GM12878 (cell line): ENCODE data around the gene GUCY1B1. TPM values are rescaled to one million over a fixed set of nuclear protein-coding genes. Genes with fewer than 3 reads are reported as not detected.

ENCODE experiments used
- ATAC-seq: fragments of 200-7000 bp; cut with Tn5 transposase; 3 replicates; pipeline ENCODE4 v1.9.1; 2020; ENCODE audit warnings: mild to moderate bottlenecking, moderate library complexity
- BruUV-seq: library from RNA; stranded (reverse); fragments of 400-500 nt; replicated peaks from 2 replicates; lab custom pipeline; 2021; lab: Mats Ljungman, UMichigan
- CTCF ChIA-PET: fragments of 300-600 bp; sonication (Branson Sonifier 250); formaldehyde crosslinking; extraction: SDS; loops from one replicate; lab custom pipeline; 2021; ENCODE audit warnings: inconsistent platforms; lab: Yijun Ruan, JAX
- POLR2A ChIA-PET: fragments of 350-600 bp; formaldehyde crosslinking; extraction: SDS; loops from one replicate; lab custom pipeline; 2021; ENCODE audit warnings: inconsistent platforms; lab: Charles Lee
- RAD21 ChIA-PET: fragments of 300-600 bp; sonication (Branson Sonifier 250); formaldehyde crosslinking; loops from one replicate; lab custom pipeline; 2023; ENCODE audit warnings: antibody characterized with exemption; ENCODE audit not compliant: unreplicated experiment; lab: Charles Lee
- SMC1A ChIA-PET: fragments of 300-600 bp; sonication (Branson Sonifier 250); formaldehyde crosslinking; loops from one replicate; lab custom pipeline; 2023; ENCODE audit not compliant: unreplicated experiment, uncharacterized antibody; lab: Charles Lee
- DNase-seq: peaks from one replicate; pipeline ENCODE4 v3.0.0-alpha.2; 2011; ENCODE audit warnings: low read depth, low spot score
- FAIRE-seq: peaks from 3 replicates; lab custom pipeline; 2011; peaks lifted over from hg19 to GRCh38; lab: Jason Lieb, UNC
- H2AFZ ChIP-seq: 2 replicates; pipeline ENCODE4 v1.6.0; 2011; ENCODE audit warnings: low read depth, low read length, control low read depth; ENCODE audit not compliant: control insufficient read depth
- H3K27ac ChIP-seq: 2 replicates; pipeline ENCODE4 v1.5.1; 2011; ENCODE audit warnings: control low read depth; ENCODE audit not compliant: control insufficient read depth, insufficient read depth
- H3K27me3 ChIP-seq, 2 experiments: replicated peaks in 1 of 2; 2 replicates each; pipeline versions ENCODE4 v1.6.0 to v1.6.1; 2011; ENCODE audit warnings: low read length in 1 of 2; ENCODE audit not compliant: control insufficient read depth in 2 of 2, insufficient read depth in 2 of 2
- H3K36me3 ChIP-seq, 2 experiments: 2 replicates each; pipeline ENCODE4 v1.5.1; 2011; ENCODE audit warnings: low read length in 1 of 2; ENCODE audit not compliant: control insufficient read depth in 2 of 2, insufficient read depth in 2 of 2
- H3K4me1 ChIP-seq: 2 replicates; pipeline ENCODE4 v1.6.1; 2011; ENCODE audit warnings: mild to moderate bottlenecking, low read length, moderate library complexity, mixed read lengths; ENCODE audit not compliant: control insufficient read depth, insufficient read depth
- H3K4me2 ChIP-seq: 2 replicates; pipeline ENCODE4 v1.6.0; 2011; ENCODE audit warnings: control low read depth; ENCODE audit not compliant: control insufficient read depth, insufficient read depth
- H3K4me3 ChIP-seq: fragments of 200-600 bp; sonication (generic); 2 replicates; pipeline ENCODE4 v1.5.1; 2016
- H3K79me2 ChIP-seq: 2 replicates; pipeline ENCODE4 v1.6.0; 2011; ENCODE audit warnings: low read length; ENCODE audit not compliant: control insufficient read depth, insufficient read depth
- H3K9ac ChIP-seq: 2 replicates; pipeline ENCODE4 v1.8.0; 2011; ENCODE audit warnings: low read length, control low read depth, mixed read lengths; ENCODE audit not compliant: control insufficient read depth, insufficient read depth
- H3K9me3 ChIP-seq: replicated peaks from 3 replicates; pipeline ENCODE4 v1.5.1; 2011; ENCODE audit warnings: mild to moderate bottlenecking, low read length; ENCODE audit not compliant: control insufficient read depth, insufficient read depth
- H4K20me1 ChIP-seq: 2 replicates; pipeline ENCODE4 v1.6.0; 2011; ENCODE audit not compliant: control insufficient read depth, insufficient read depth
- CEBPZ ChIP-seq: fragments of 150-350 bp; IDR thresholded peaks from 2 replicates; pipeline ENCODE4 v1.6.1; 2016; ENCODE audit warnings: low read depth, low read length
- EP300 ChIP-seq, 2 experiments: fragments of 150-350 bp in 1 of 2; IDR thresholded peaks; 2 replicates each; pipeline ENCODE4 v1.6.1; 2011 to 2012; ENCODE audit warnings: low read depth in 2 of 2, low read length in 2 of 2, borderline replicate concordance in 1 of 2, improper control_type of control experiment in 1 of 2, inconsistent platforms in 1 of 2; ENCODE audit not compliant: control insufficient read depth in 1 of 2
- KDM1A ChIP-seq: fragments of 200-600 bp; sonication (generic); IDR thresholded peaks from 2 replicates; pipeline ENCODE4 v1.6.1; 2016; ENCODE audit warnings: borderline replicate concordance
- LARP7 ChIP-seq: fragments of 450-650 bp; IDR thresholded peaks from 2 replicates; pipeline ENCODE4 v1.6.1; 2017; ENCODE audit warnings: mild to moderate bottlenecking
- MYC ChIP-seq: IDR thresholded peaks from 2 replicates; pipeline ENCODE4 v1.6.1; 2011; ENCODE audit warnings: mild to moderate bottlenecking, low read length, moderate library complexity, inconsistent platforms; ENCODE audit not compliant: insufficient read depth, insufficient replicate concordance, insufficient read length, severe bottlenecking
- PAX8 ChIP-seq: fragments of 450-650 bp; IDR thresholded peaks from 2 replicates; pipeline ENCODE4 v1.6.1; 2017; ENCODE audit warnings: mild to moderate bottlenecking, moderate library complexity
- POLR2AphosphoS5 ChIP-seq: IDR thresholded peaks from 2 replicates; pipeline ENCODE4 v1.6.1; 2011; ENCODE audit warnings: mild to moderate bottlenecking, low read length, inconsistent platforms
- RAD21 ChIP-seq: IDR thresholded peaks from 2 replicates; pipeline ENCODE4 v1.6.1; 2011; ENCODE audit warnings: mild to moderate bottlenecking, low read depth, low read length, moderate library complexity; ENCODE audit not compliant: insufficient read depth
- SMAD1 ChIP-seq: fragments of 450-650 bp; IDR thresholded peaks from 2 replicates; pipeline ENCODE4 v1.6.1; 2018; ENCODE audit warnings: mild to moderate bottlenecking, low read depth; ENCODE audit not compliant: partially characterized antibody
- STAT1 ChIP-seq: fragments of 450-650 bp; conservative IDR thresholded peaks from 2 replicates; pipeline ENCODE4 v1.6.1; 2014; ENCODE audit warnings: antibody characterized with exemption, mild to moderate bottlenecking
- SUPT20H ChIP-seq: IDR thresholded peaks from 2 replicates; pipeline ENCODE4 v1.6.1; 2011; ENCODE audit warnings: low read depth, mild to moderate bottlenecking, low read length, moderate library complexity, borderline replicate concordance; ENCODE audit not compliant: control insufficient read depth
- YBX1 ChIP-seq: fragments of 450-650 bp; IDR thresholded peaks from 2 replicates; pipeline ENCODE4 v1.6.1; 2016; ENCODE audit warnings: antibody characterized with exemption
- ZNF384 ChIP-seq: IDR thresholded peaks from 2 replicates; pipeline ENCODE4 v1.6.1; 2012; ENCODE audit warnings: low read depth, mild to moderate bottlenecking, low read length, improper control_type of control experiment, borderline replicate concordance
- ZNF592 ChIP-seq: fragments of 450-650 bp; IDR thresholded peaks from 2 replicates; pipeline ENCODE4 v1.6.1; 2017; ENCODE audit warnings: mild to moderate bottlenecking, moderate library complexity
- WGBS: methylation state at CpG from one replicate; pipeline ENCODE4 v1.1.6; 2016; ENCODE audit warnings: low lambda C conversion rate; ENCODE audit not compliant: insufficient replicate concordance, insufficient coverage; ENCODE audit errors: missing lambda C conversion rate; 5-methylcytosine and 5-hydroxymethylcytosine counted together
- in situ Hi-C: fragments of 300-500 bp; cut with MboI; formaldehyde crosslinking; loops from 9 replicates; pipeline ENCODE4 v1.14.3; 2018; ENCODE audit warnings: mixed read lengths
- intact Hi-C: fragments of 100-400 bp; cut with micrococcal nuclease; formaldehyde crosslinking; loops from one replicate; pipeline ENCODE4 v1.14.2; 2022; ENCODE audit not compliant: unreplicated experiment
- polyA plus RNA-seq, 11 experiments: library from polyadenylated mRNA; depleted of rRNA in 4 of 11; unstranded in 6 of 11; stranded (reverse) in 5 of 11; fragments of >200 nt; fragmentation: Nextera tagmentation in 4 of 11; fragmentation: Illumina TruSeq in 1 of 11; extraction: Ambion mirVana in 4 of 11; extraction: Trizol in 1 of 11; gene quantifications; 1 replicate in 1 of 11; 2 replicates in 10 of 11; pipeline versions ENCODE4 v1.2.1 to v1.2.3, GENCODE V29; 2011 to 2016; ENCODE audit warnings: inconsistent platforms in 2 of 11, missing spikeins in 2 of 11, low read depth in 1 of 11
- total RNA-seq, 4 experiments: library from RNA; depleted of rRNA in 3 of 4; stranded (reverse); fragments of >200 nt in 3 of 4; fragmentation: Illumina TruSeq in 1 of 4; extraction: Trizol in 1 of 4; gene quantifications; 2 replicates each; pipeline versions ENCODE4 v1.2.1 to v1.2.3, GENCODE V29; 2013 to 2021
- TF ChIP-seq, protein P1 (sequence below): fragments of 450-650 bp; IDR thresholded peaks from 2 replicates; pipeline ENCODE4 v1.6.1; 2014; ENCODE audit warnings: mild to moderate bottlenecking

The GUCY1B1 gene
- total and polyA plus RNA-seq, 10 of the 15 experiments (the other 5 are each of a cell fraction or from before 2014, with no cell fraction given): 0.60 to 38.5 (median 1.4) TPM

- ChIA-PET CTCF (interaction anchor here (3.6 kb wide), 1 partner anchor 10 kb away, joined by 16 read pairs; no protein-coding TSS in a partner anchor), SMC1A (interaction anchor here (0.6 to 7.5 kb wide), 9 partner anchors 10 to 83 kb away, joined by 3 to 48 read pairs (median 4); no protein-coding TSS in a partner anchor), RAD21 (no interaction called here), POLR2A (no interaction called here)
- in situ Hi-C loops (no loop called here), intact Hi-C loops (no loop called here)
- H3K27me3 ChIP-seq: no peaks in the 10 kb centered on the region
- no peak overlapping the region for H3K9ac ChIP-seq
- FAIRE-seq (no peak), DNase-seq (no peak), ATAC-seq (no peak)
- H3K36me3 ChIP-seq: no peaks in the 10 kb centered on the region
- H2AFZ ChIP-seq: no peak overlapping the region
- H3K4me1 ChIP-seq: no peaks in the 10 kb centered on the region
- H3K4me3 ChIP-seq: no peak overlapping the region
- no TSS peak for BruUV-seq
- 0% methylated on average over 3 of the region's 3 CpGs for WGBS
- H3K4me2 ChIP-seq: no peak overlapping the region
- H4K20me1 ChIP-seq: no peaks in the 10 kb centered on the region
- H3K27ac ChIP-seq: no peak overlapping the region
- no peaks in the 10 kb centered on the region for H3K9me3 ChIP-seq
- H3K79me2 ChIP-seq: no peaks in the 10 kb centered on the region
- TF ChIP-seq RAD21 (no peak), SUPT20H (no peak), ZNF592 (no peak), CEBPZ (no peak), LARP7 (no peak), ZNF384 (no peak), POLR2AphosphoS5 (no peak), SMAD1 (no peak), YBX1 (no peak), KDM1A (no peak), MYC (no peak), EP300 (IDR thresholded peaks at IDR 0.05; ENCODE audit: borderline replicate concordance in 1 of 2, control insufficient read depth in 1 of 2, low read depth in 2 of 2, low read length in 2 of 2) (no peak), STAT1 (no peak), PAX8 (no peak)
- TF ChIP-seq, protein P1, sequence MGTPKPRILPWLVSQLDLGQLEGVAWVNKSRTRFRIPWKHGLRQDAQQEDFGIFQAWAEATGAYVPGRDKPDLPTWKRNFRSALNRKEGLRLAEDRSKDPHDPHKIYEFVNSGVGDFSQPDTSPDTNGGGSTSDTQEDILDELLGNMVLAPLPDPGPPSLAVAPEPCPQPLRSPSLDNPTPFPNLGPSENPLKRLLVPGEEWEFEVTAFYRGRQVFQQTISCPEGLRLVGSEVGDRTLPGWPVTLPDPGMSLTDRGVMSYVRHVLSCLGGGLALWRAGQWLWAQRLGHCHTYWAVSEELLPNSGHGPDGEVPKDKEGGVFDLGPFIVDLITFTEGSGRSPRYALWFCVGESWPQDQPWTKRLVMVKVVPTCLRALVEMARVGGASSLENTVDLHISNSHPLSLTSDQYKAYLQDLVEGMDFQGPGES: no peak
These were observed 34.1 kb upstream of the GUCY1B1 start for GRCh38 chr4:155724731-155725130.
